Thymus (tissue), 11 donors: ENCODE results near the gene MINDY1. TPM values are rescaled to one million over a fixed set of nuclear protein-coding genes. Genes with fewer than 3 reads are reported as not detected.

ENCODE experiments used
- DNase-seq, 9 donors: peaks; one replicate each; pipeline ENCODE4 v3.0.0-alpha.2; 2013; ENCODE audit warnings: low spot score in 9 of 9, low read depth in 6 of 9, missing footprints in 1 of 9
- H3K27ac ChIP-seq, 2 donors: one replicate each; pipeline ENCODE4 v1.5.1; 2013; ENCODE audit warnings: control low read depth in 1 of 2, low read depth in 1 of 2, low read length in 1 of 2, mild to moderate bottlenecking in 1 of 2, moderate library complexity in 1 of 2
- H3K27me3 ChIP-seq, 2 donors: one replicate each; pipeline ENCODE4 v1.5.1; 2013; ENCODE audit warnings: low read length in 1 of 2; ENCODE audit not compliant: control insufficient read depth in 2 of 2, insufficient read depth in 1 of 2
- H3K36me3 ChIP-seq, 2 donors: one replicate each; pipeline ENCODE4 v1.5.1; 2013; ENCODE audit warnings: low read length in 1 of 2, mild to moderate bottlenecking in 1 of 2, moderate library complexity in 1 of 2; ENCODE audit not compliant: control insufficient read depth in 2 of 2, insufficient read depth in 2 of 2
- H3K4me1 ChIP-seq, 2 donors: one replicate each; pipeline ENCODE4 v1.5.1; 2013; ENCODE audit warnings: low read length in 2 of 2; ENCODE audit not compliant: control insufficient read depth in 2 of 2, insufficient read depth in 2 of 2
- H3K4me3 ChIP-seq, 2 donors: one replicate each; pipeline ENCODE4 v1.5.1; 2013; ENCODE audit warnings: low read length in 2 of 2, control low read depth in 1 of 2, mild to moderate bottlenecking in 1 of 2
- H3K9me3 ChIP-seq, 2 donors: one replicate each; pipeline ENCODE4 v1.5.1; 2013; ENCODE audit warnings: low read length in 1 of 2, mild to moderate bottlenecking in 1 of 2; ENCODE audit not compliant: control insufficient read depth in 2 of 2, insufficient read depth in 1 of 2
- WGBS: extraction: QIAGEN DNeasy Blood & Tissue Kit; methylation state at CpG from one replicate; pipeline ENCODE4 v1.1.7; 2013; 5-methylcytosine and 5-hydroxymethylcytosine counted together
- polyA plus RNA-seq: library from polyadenylated mRNA; stranded (reverse); fragments of 200-250 nt; gene quantifications from one replicate; pipeline ENCODE4 v1.2.3, GENCODE V29; 2013
- total RNA-seq: library from RNA; stranded (reverse); fragments of 120-200 nt; gene quantifications from one replicate; pipeline ENCODE4 v1.2.4, GENCODE V29; 2013
- donor health status: healthy.

MINDY1 gene
- total and polyA plus RNA-seq, 2 donors, result 3.5 to 4.8 TPM

GRCh38 chr1:151007853-151008243, 1.1 kb upstream of the MINDY1 start:
- peak overlapping the region; percentile 81 to 93 for H3K4me3 ChIP-seq
- peak overlapping the region; percentile 84 for H3K27ac ChIP-seq
- peaks cover under 1 to 6% of the 10 kb centered on the region in 2 donors for H3K36me3 ChIP-seq

GRCh38 chr1:151005729-151006319, 878 bp downstream of the MINDY1 start:
- Histone ChIP-seq H3K4me3 (peak overlapping the region; percentile 41 to 47), H3K27me3 (no peaks in the 10 kb centered on the region), H3K9me3 (no peaks in the 10 kb centered on the region), H3K4me1 (peaks cover 52 to 66% of the 10 kb centered on the region in 2 donors), H3K36me3 (no peaks in the 10 kb centered on the region), H3K27ac (peak overlapping the region; percentile 65 to 70)
- DNase-seq, result no peak
- 49% methylated on average over 4 of the region's 4 CpGs for WGBS

More at GRCh38 chr1:151007853-151008243, 1.1 kb upstream of the MINDY1 start:
- 44% methylated on average over 4 of the region's 4 CpGs for WGBS
- Histone ChIP-seq H3K27me3 (no peaks in the 10 kb centered on the region), H3K9me3 (no peaks in the 10 kb centered on the region), H3K4me1 (peaks cover 44 to 61% of the 10 kb centered on the region in 2 donors)
- no peak for DNase-seq

- Histone ChIP-seq H3K4me1 (peaks cover 37 to 60% of the 10 kb centered on the region in 2 donors), H3K27me3 (no peaks in the 10 kb centered on the region), H3K4me3 (no peak overlapping the region), H3K9me3 (no peaks in the 10 kb centered on the region), H3K27ac (peak overlapping the region in 1 of 2 donors; percentile 21), H3K36me3 (no peaks in the 10 kb centered on the region)
- DNase-seq, result peak in 3 of 9 donors; percentile 35 to 69 (median 42)
Measured at GRCh38 chr1:151003180-151003579, 3.5 kb downstream of the MINDY1 start.

GRCh38 chr1:151002611-151003010, 4.1 kb downstream of the MINDY1 start:
- DNase-seq, result no peak
- H3K27me3 ChIP-seq, result no peaks in the 10 kb centered on the region
- peaks cover 33 to 55% of the 10 kb centered on the region in 2 donors for H3K4me1 ChIP-seq
- no peak overlapping the region for H3K4me3 ChIP-seq
- no peaks in the 10 kb centered on the region for H3K9me3 ChIP-seq
- H3K27ac ChIP-seq, result no peak overlapping the region
- peaks cover 0 to 1% of the 10 kb centered on the region in 2 donors for H3K36me3 ChIP-seq
- WGBS, result 83% methylated on average over 2 of the region's 2 CpGs

GRCh38 chr1:151002051-151002450, 4.7 kb downstream of the MINDY1 start:
- no peak overlapping the region for H3K27ac ChIP-seq

GRCh38 chr1:151001602-151002001, 5.1 kb downstream of the MINDY1 start:
- no peak overlapping the region for H3K27ac ChIP-seq
- H3K9me3 ChIP-seq, result no peaks in the 10 kb centered on the region
- DNase-seq, result no peak
- no peaks in the 10 kb centered on the region for H3K27me3 ChIP-seq
- 97% methylated on average over 4 of the region's 4 CpGs for whole genome bisulfite sequencing
- H3K4me1 ChIP-seq, result peaks cover 25 to 45% of the 10 kb centered on the region in 2 donors
- H3K4me3 ChIP-seq, result no peak overlapping the region
- H3K36me3 ChIP-seq, result peaks cover 0 to 4% of the 10 kb centered on the region in 2 donors

More at GRCh38 chr1:151002051-151002450, 4.7 kb downstream of the MINDY1 start:
- no peaks in the 10 kb centered on the region for H3K27me3 ChIP-seq
- H3K4me1 ChIP-seq, result peaks cover 30 to 49% of the 10 kb centered on the region in 2 donors
- DNase-seq, result no peak
- 99% methylated on average over 3 of the region's 3 CpGs for WGBS
- peaks cover 0 to 4% of the 10 kb centered on the region in 2 donors for H3K36me3 ChIP-seq
- no peaks in the 10 kb centered on the region for H3K9me3 ChIP-seq
- H3K4me3 ChIP-seq, result no peak overlapping the region

- H3K4me1 ChIP-seq, result peaks cover 15 to 37% of the 10 kb centered on the region in 2 donors
Measured at GRCh38 chr1:151000408-151000807, 6.3 kb downstream of the MINDY1 start.

GRCh38 chr1:150999926-151000325, 6.8 kb downstream of the MINDY1 start:
- Histone ChIP-seq H3K4me3 (no peak overlapping the region), H3K27ac (no peak overlapping the region), H3K9me3 (no peaks in the 10 kb centered on the region), H3K27me3 (no peaks in the 10 kb centered on the region), H3K36me3 (peaks cover 0 to 4% of the 10 kb centered on the region in 2 donors), H3K4me1 (peaks cover 15 to 35% of the 10 kb centered on the region in 2 donors)
- no peak for DNase-seq
- WGBS, result 89% methylated on average over 2 of the region's 2 CpGs

More at GRCh38 chr1:151000408-151000807, 6.3 kb downstream of the MINDY1 start:
- Histone ChIP-seq H3K27me3 (no peaks in the 10 kb centered on the region), H3K9me3 (no peaks in the 10 kb centered on the region), H3K27ac (no peak overlapping the region), H3K36me3 (peaks cover 0 to 4% of the 10 kb centered on the region in 2 donors), H3K4me3 (no peak overlapping the region)
- DNase-seq, result no peak
- 96% methylated on average over 3 of the region's 3 CpGs for WGBS

GRCh38 chr1:150999051-150999674, 7.5 kb downstream of the MINDY1 start:
- H3K4me3 ChIP-seq, result no peak overlapping the region
- no peak overlapping the region for H3K27ac ChIP-seq
- H3K36me3 ChIP-seq, result peaks cover 0 to 4% of the 10 kb centered on the region in 2 donors
- no peaks in the 10 kb centered on the region for H3K27me3 ChIP-seq
- H3K4me1 ChIP-seq, result peaks cover 15 to 32% of the 10 kb centered on the region in 2 donors
- no peaks in the 10 kb centered on the region for H3K9me3 ChIP-seq
- peak in 1 of 9 donors; percentile 38 for DNase-seq
- 25% methylated on average over 17 of the region's 17 CpGs for WGBS
